GM23248 (cell line): Measurements from ENCODE around the gene FBXO40. TPM values are rescaled to one million over a fixed set of nuclear protein-coding genes. Genes with fewer than 3 reads are reported as not detected.

Experiments used
- DNase-seq: peaks from one replicate; pipeline ENCODE4 v3.0.0-alpha.2; 2015
- H2AFZ ChIP-seq: fragments of 200-600 bp; sonication (generic); 2 replicates; pipeline ENCODE4 v1.6.1; 2016; ENCODE audit warnings: antibody characterized with exemption
- H3F3A ChIP-seq: fragments of 200-600 bp; sonication (generic); 2 replicates; pipeline ENCODE4 v1.6.1; 2016; ENCODE audit warnings: mild to moderate bottlenecking, antibody characterized with exemption, mixed run types; ENCODE audit not compliant: insufficient read depth
- H3K27ac ChIP-seq: fragments of 200-600 bp; sonication (generic); 2 replicates; pipeline ENCODE4 v1.5.1; 2016; ENCODE audit warnings: mild to moderate bottlenecking
- H3K27me3 ChIP-seq: fragments of 200-600 bp; sonication (generic); replicated peaks from 2 replicates; pipeline ENCODE4 v1.6.1; 2016; ENCODE audit warnings: mild to moderate bottlenecking; ENCODE audit not compliant: insufficient read depth
- H3K36me3 ChIP-seq: fragments of 200-600 bp; sonication (generic); 2 replicates; pipeline ENCODE4 v1.6.1; 2016; ENCODE audit warnings: low read depth, mild to moderate bottlenecking
- H3K4me1 ChIP-seq: fragments of 200-600 bp; sonication (generic); 2 replicates; pipeline ENCODE4 v1.6.1; 2016; ENCODE audit warnings: mild to moderate bottlenecking; ENCODE audit not compliant: insufficient read depth
- H3K4me2 ChIP-seq: fragments of 200-600 bp; sonication (generic); one replicate; pipeline ENCODE4 v1.6.1; 2016; ENCODE audit warnings: mild to moderate bottlenecking; ENCODE audit not compliant: unreplicated experiment
- H3K4me3 ChIP-seq: fragments of 200-600 bp; sonication (generic); 2 replicates; pipeline ENCODE4 v1.5.1; 2016; ENCODE audit warnings: mild to moderate bottlenecking
- H3K79me2 ChIP-seq: fragments of 200-600 bp; sonication (generic); 2 replicates; pipeline ENCODE4 v1.6.1; 2016; ENCODE audit warnings: mild to moderate bottlenecking; ENCODE audit not compliant: insufficient read depth
- H3K9ac ChIP-seq: fragments of 200-600 bp; sonication (generic); 2 replicates; pipeline ENCODE4 v1.6.1; 2016; ENCODE audit warnings: mild to moderate bottlenecking
- H3K9me2 ChIP-seq: fragments of 200-600 bp; sonication (generic); 2 replicates; pipeline ENCODE4 v1.6.1; 2016; ENCODE audit warnings: mixed run types, mild to moderate bottlenecking, moderate library complexity; ENCODE audit not compliant: insufficient read depth
- H3K9me3 ChIP-seq: fragments of 200-600 bp; sonication (generic); one replicate; pipeline ENCODE4 v1.6.1; 2017; ENCODE audit warnings: low read depth
- H4K20me1 ChIP-seq: fragments of 200-600 bp; sonication (generic); 2 replicates; pipeline ENCODE4 v1.6.0; 2016; ENCODE audit not compliant: insufficient read depth
- EZH2 ChIP-seq: fragments of 200-600 bp; sonication (generic); IDR thresholded peaks from 2 replicates; pipeline ENCODE4 v1.6.1; 2018; ENCODE audit warnings: antibody characterized with exemption, mild to moderate bottlenecking; ENCODE audit not compliant: insufficient read depth, poor library complexity, severe bottlenecking
- EZH2phosphoT487 ChIP-seq: fragments of 200-600 bp; sonication (generic); IDR thresholded peaks from 2 replicates; pipeline ENCODE4 v1.6.1; 2018; ENCODE audit warnings: antibody characterized with exemption, moderate library complexity, mild to moderate bottlenecking, low read depth; ENCODE audit not compliant: insufficient read depth
- WGBS, 2 experiments: methylation state at CpG; one replicate each; pipeline ENCODE4 v1.1.6; 2015 to 2017; ENCODE audit warnings: low lambda C conversion rate in 2 of 2, low coverage in 1 of 2; ENCODE audit errors: missing lambda C conversion rate in 2 of 2; 5-methylcytosine and 5-hydroxymethylcytosine counted together
- in situ Hi-C: fragments of 300-500 bp; cut with MboI; formaldehyde crosslinking; loops from 2 replicates; pipeline ENCODE4 v1.15.0; 2020
- polyA plus RNA-seq: library from polyadenylated mRNA; unstranded; fragments of >200 nt; fragmentation: Nextera tagmentation; extraction: Ambion mirVana; gene quantifications from 2 replicates; pipeline ENCODE4 v1.2.1, GENCODE V29; 2016
- total RNA-seq: library from RNA; depleted of rRNA; stranded (reverse); fragments of >200 nt; shearing (Covaris generic); gene quantifications from 2 replicates; pipeline ENCODE4 v1.2.3, GENCODE V29; 2014; rRNA removed

Gene FBXO40, protein sequence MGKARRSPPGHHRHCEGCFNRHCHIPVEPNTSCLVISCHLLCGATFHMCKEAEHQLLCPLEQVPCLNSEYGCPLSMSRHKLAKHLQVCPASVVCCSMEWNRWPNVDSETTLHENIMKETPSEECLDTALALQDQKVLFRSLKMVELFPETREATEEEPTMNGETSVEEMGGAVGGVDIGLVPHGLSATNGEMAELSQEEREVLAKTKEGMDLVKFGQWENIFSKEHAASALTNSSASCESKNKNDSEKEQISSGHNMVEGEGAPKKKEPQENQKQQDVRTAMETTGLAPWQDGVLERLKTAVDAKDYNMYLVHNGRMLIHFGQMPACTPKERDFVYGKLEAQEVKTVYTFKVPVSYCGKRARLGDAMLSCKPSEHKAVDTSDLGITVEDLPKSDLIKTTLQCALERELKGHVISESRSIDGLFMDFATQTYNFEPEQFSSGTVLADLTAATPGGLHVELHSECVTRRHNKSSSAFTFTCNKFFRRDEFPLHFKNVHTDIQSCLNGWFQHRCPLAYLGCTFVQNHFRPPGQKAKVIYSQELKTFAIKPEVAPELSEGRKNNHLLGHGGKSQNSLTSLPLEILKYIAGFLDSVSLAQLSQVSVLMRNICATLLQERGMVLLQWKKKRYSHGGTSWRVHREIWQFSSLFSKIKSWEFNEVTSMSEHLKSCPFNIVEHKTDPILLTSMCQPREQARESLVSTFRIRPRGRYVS
- total RNA-seq = not detected in 2 replicates
- polyA plus RNA-seq = not detected in 2 replicates

DNA sequence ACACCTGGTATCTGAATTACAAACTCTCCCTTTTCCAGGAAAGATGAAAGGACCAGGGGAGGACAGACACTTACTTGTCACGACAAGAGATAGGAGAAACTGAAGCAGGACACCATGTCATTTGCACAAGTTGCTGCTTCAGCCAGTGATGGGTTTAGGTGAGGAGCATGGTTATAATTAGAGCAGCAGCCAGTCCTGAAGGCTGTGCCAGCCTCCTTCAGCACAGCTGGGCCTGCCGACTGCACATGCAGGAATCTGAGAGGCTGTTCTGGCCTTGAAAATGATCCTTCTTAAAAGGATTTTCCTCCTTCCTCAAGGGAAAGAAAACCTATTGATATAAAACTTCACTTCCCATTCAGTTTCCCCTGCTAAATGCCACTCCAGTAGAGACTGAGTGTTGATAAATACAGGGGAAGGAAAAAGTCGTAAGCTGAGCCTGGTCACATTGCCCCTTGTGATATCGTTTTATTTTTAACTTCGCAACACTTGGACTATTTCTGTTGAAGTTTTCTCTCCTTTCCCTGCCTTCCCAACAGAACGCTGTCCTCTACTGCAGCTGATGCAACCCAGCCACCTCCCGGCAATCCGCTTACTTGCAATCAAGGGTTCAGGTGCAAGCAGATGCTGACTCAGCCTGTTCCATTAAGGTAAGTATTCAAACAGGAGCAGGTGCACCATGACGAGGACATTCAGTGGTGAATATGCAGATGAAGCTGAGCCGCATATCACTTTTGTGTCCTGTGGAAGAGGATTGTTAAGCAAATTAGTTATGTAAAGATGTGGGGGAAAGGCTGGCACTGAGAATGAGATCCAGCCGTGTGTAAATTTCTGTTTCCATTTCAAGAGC is at the start of gene FBXO40:
Gene FBXO40 (plus strand): TSS at position 524 of the 847 bp plus-strand sequence. CDS start 27,197 bp downstream, outside the sequence.
- H3K27me3 ChIP-seq = peaks cover 7% of the 10 kb centered on the region; the same call in 1 of the 2 replicates
- H3K36me3 ChIP-seq = no peaks in the 10 kb centered on the region
- H3K79me2 ChIP-seq = no peaks in the 10 kb centered on the region
- H3K9me2 ChIP-seq = no peaks in the 10 kb centered on the region
- DNase-seq = no peak
- 24 to 30% methylated on average over 11 of the region's 11 CpGs for WGBS, 2 experiments
- no peaks in the 10 kb centered on the region for H4K20me1 ChIP-seq
- H3F3A ChIP-seq = no peaks in the 10 kb centered on the region
- no peak within 1 kb of the TSS for H3K4me2 ChIP-seq
- no peak within 1 kb of the TSS for H3K27ac ChIP-seq
- H2AFZ ChIP-seq = no peak within 1 kb of the TSS
- no peak within 1 kb of the TSS for H3K4me3 ChIP-seq
- TF ChIP-seq EZH2 (no peak), EZH2phosphoT487 (no peak)
- no peaks in the 10 kb centered on the region for H3K4me1 ChIP-seq
- in situ Hi-C loops = no loop called here
- H3K9ac ChIP-seq = no peak within 1 kb of the TSS
- H3K9me3 ChIP-seq = no peaks in the 10 kb centered on the region

DNA sequence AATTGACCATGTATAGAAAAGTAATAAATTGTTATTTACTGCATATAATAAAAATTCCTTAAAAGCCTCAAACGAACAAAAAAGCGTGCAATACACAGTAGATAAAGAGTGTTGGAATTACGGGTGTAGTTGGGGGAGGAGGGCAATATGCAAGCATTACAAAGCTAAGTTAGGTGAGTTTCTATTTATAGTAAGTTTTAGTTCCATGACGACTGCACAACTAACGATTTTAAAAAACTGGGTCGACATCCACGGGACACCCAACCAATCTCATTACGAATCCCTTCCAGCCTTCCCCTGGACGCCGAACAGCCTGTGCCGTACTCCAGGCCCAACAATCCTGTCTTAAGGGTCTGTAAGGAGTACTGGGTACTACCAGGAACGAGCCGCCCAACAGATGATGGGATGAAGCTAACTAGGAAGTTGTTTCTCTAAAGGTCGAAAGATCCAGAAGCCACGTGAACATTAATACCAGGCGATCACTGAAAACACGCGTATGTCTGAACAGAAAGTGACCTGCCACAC is 48.1 kb upstream of the FBXO40 start:
- TF ChIP-seq EZH2phosphoT487 (no peak), EZH2 (no peak)
- no peaks in the 10 kb centered on the region for H3K27me3 ChIP-seq
- WGBS, 2 experiments = 1 to 2% methylated on average over 18 of the region's 18 CpGs
- H3K36me3 ChIP-seq = no peaks in the 10 kb centered on the region
- H3K4me2 ChIP-seq = peak overlapping the region; percentile 99
- H3K9me3 ChIP-seq = no peaks in the 10 kb centered on the region
- H3K9me2 ChIP-seq = no peaks in the 10 kb centered on the region
- DNase-seq = peak; percentile 49
- peaks cover 27% of the 10 kb centered on the region for H3K79me2 ChIP-seq
- peak overlapping the region; percentile 77 for H3K9ac ChIP-seq
- in situ Hi-C loops = no loop called here
- H3F3A ChIP-seq = no peaks in the 10 kb centered on the region; the same call in 1 of the 2 replicates
- H2AFZ ChIP-seq = peak overlapping the region; percentile 100
- H3K27ac ChIP-seq = peak overlapping the region; percentile 18
- peak overlapping the region; percentile 91 for H3K4me3 ChIP-seq
- peaks cover 6% of the 10 kb centered on the region; the same call in 1 of the 2 replicates for H3K4me1 ChIP-seq
- no peaks in the 10 kb centered on the region for H4K20me1 ChIP-seq

DNA sequence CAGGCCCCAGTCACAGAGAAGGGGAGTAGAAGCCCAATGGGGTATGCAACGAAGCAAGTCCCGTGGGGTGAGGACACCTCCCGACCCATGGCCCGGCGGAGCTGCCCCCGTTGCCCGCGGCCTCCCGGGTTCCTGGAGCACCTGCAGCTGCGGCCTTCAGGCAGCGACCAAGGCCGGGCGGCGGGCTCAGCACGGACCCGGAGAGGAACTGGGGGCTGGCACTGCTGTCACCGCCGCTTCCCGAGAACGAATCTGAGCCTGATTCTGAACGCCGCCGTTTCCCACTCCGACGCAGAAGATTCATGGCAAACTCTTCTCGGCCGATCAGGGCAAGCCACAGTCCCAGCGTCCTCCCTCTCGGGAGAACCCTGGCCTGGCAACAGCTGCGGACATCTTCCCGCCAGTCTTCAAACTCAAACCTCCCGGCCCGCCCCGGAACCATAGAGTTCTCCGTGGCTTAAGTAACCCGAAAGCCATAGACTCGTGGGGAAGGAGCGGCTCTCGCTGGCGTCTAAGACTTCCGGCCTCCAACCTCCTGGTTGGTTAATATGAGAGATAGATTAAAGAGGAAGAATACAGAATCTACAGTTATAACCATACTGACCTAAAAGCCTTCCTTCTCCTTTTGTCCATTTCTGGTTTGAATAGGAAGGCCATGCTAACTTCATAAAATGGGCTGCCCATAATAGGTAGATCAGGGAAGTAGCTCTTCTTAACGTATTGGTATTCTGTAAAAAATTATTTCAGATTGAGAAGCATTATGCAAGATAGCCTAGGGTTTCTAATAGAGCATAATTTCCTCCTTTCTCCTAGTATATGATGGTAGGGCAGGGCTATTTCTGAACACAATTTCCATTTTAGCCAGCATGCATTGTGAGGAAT is 47.4 kb upstream of the FBXO40 start, which contains the start of gene POLQ:
Gene POLQ (minus strand): TSS at position 415 of the 882 bp plus-strand sequence. CDS start 111 bp downstream, at position 304.
- in situ Hi-C loops = no loop called here
- TF ChIP-seq EZH2phosphoT487 (no peak), EZH2 (no peak)
- no peaks in the 10 kb centered on the region for H3K27me3 ChIP-seq
- H3K9me2 ChIP-seq = no peaks in the 10 kb centered on the region
- peak within 1 kb of the TSS; percentile 77 for H3K9ac ChIP-seq
- peaks cover 27% of the 10 kb centered on the region for H3K79me2 ChIP-seq
- 1% methylated on average over 41 to 42 of the region's 42 CpGs for WGBS, 2 experiments
- no peaks in the 10 kb centered on the region for H4K20me1 ChIP-seq
- H3K9me3 ChIP-seq = no peaks in the 10 kb centered on the region
- H3K36me3 ChIP-seq = no peaks in the 10 kb centered on the region
- H3K27ac ChIP-seq = peak within 1 kb of the TSS; percentile 52
- H3K4me1 ChIP-seq = peaks cover 6% of the 10 kb centered on the region; the same call in 1 of the 2 replicates
- peak within 1 kb of the TSS; percentile 100 for H2AFZ ChIP-seq
- DNase-seq = peak; percentile 98
- no peaks in the 10 kb centered on the region; the same call in 1 of the 2 replicates for H3F3A ChIP-seq
- peak within 1 kb of the TSS; percentile 99 for H3K4me2 ChIP-seq
- peak within 1 kb of the TSS; percentile 91 for H3K4me3 ChIP-seq
